Loucy (cell line): ENCODE measurements around the gene TLX2.
"Not testable (repeated sequence)": the region's sequence is repeated elsewhere in the genome, so short reads cannot be mapped to it uniquely, and the experiment has no call there.

Source experiments
- H2AFZ ChIP-seq: fragments of 200-600 bp; sonication (generic); 2 replicates; pipeline ENCODE4 v1.6.0; 2016; ENCODE audit warnings: antibody characterized with exemption, mild to moderate bottlenecking, low read length, moderate library complexity
- H3F3A ChIP-seq: fragments of 200-600 bp; 2 replicates; pipeline ENCODE4 v1.6.0; 2016; ENCODE audit warnings: antibody characterized with exemption, low read depth, mild to moderate bottlenecking
- H3K27me3 ChIP-seq: fragments of 200-600 bp; sonication (generic); 2 replicates; pipeline ENCODE4 v1.6.1; 2014; ENCODE audit warnings: low read length, mild to moderate bottlenecking; ENCODE audit not compliant: insufficient read depth, poor library complexity, severe bottlenecking
- H3K36me3 ChIP-seq: fragments of 200-600 bp; sonication (generic); 2 replicates; pipeline ENCODE4 v1.6.1; 2016; ENCODE audit warnings: low read length; ENCODE audit not compliant: insufficient read depth
- H3K4me1 ChIP-seq: fragments of 200-600 bp; sonication (generic); 2 replicates; pipeline ENCODE4 v1.5.1; 2014; ENCODE audit warnings: low read length, mild to moderate bottlenecking; ENCODE audit not compliant: insufficient read depth, poor library complexity, severe bottlenecking
- H3K4me2 ChIP-seq: fragments of 200-600 bp; sonication (generic); 2 replicates; pipeline ENCODE4 v1.6.0; 2014; ENCODE audit warnings: antibody characterized with exemption, low read length, low read depth, mild to moderate bottlenecking; ENCODE audit not compliant: poor library complexity, severe bottlenecking
- H3K4me3 ChIP-seq: fragments of 200-600 bp; sonication (generic); 2 replicates; pipeline ENCODE4 v1.5.1; 2014; ENCODE audit warnings: low read length, mild to moderate bottlenecking, mixed read lengths; ENCODE audit not compliant: poor library complexity, severe bottlenecking
- H3K79me2 ChIP-seq: fragments of 200-600 bp; sonication (generic); 2 replicates; pipeline ENCODE4 v1.6.1; 2014; ENCODE audit warnings: low read length; ENCODE audit not compliant: insufficient read depth
- H3K9ac ChIP-seq: fragments of 200-600 bp; sonication (generic); 2 replicates; pipeline ENCODE4 v1.6.0; 2014; ENCODE audit warnings: mild to moderate bottlenecking, low read depth, low read length, moderate library complexity; ENCODE audit not compliant: poor library complexity, severe bottlenecking
- H3K9me2 ChIP-seq: fragments of 200-600 bp; sonication (generic); replicated peaks from 2 replicates; pipeline ENCODE4 v1.6.1; 2016; ENCODE audit warnings: low read depth, low read length, mixed read lengths
- H3K9me3 ChIP-seq: fragments of 200-600 bp; sonication (generic); 2 replicates; pipeline ENCODE4 v1.6.1; 2014; ENCODE audit warnings: mild to moderate bottlenecking, antibody characterized with exemption, low read length, low read depth; ENCODE audit not compliant: insufficient read depth
- H4K20me1 ChIP-seq: fragments of 200-600 bp; sonication (generic); 2 replicates; pipeline ENCODE4 v1.6.0; 2014; ENCODE audit warnings: antibody characterized with exemption, low read length, mild to moderate bottlenecking; ENCODE audit not compliant: insufficient read depth, poor library complexity, severe bottlenecking
- CTCF ChIP-seq: fragments of 200-600 bp; sonication (generic); conservative IDR thresholded peaks from 2 replicates; pipeline ENCODE4 v1.5.1; 2014; ENCODE audit warnings: mild to moderate bottlenecking, antibody characterized with exemption, low read length
- EZH2phosphoT487 ChIP-seq: fragments of 200-600 bp; IDR thresholded peaks from 2 replicates; pipeline ENCODE4 v1.6.1; 2018; ENCODE audit warnings: antibody characterized with exemption, mild to moderate bottlenecking, moderate library complexity, borderline replicate concordance

TLX2 gene

GRCh38 chr2:74482801-74483674 lies 31.2 kb upstream of the TLX2 start, which contains the start of the genes CCDC142 and TTC31:
CCDC142 (minus strand) TSS chr2:74482998; CDS start chr2:74482837, 161 bp downstream.
TTC31 (plus strand) TSS chr2:74483081; CDS start chr2:74483096, 15 bp downstream.
- Histone ChIP-seq H3K79me2 (peaks cover 53% of the 10 kb centered on the region), H3K4me2 (peak within 1 kb of the TSS; percentile 93), H2AFZ (peak within 1 kb of the TSS; percentile 82), H3K4me1 (peaks cover 29% of the 10 kb centered on the region), H3F3A (no peaks in the 10 kb centered on the region), H3K36me3 (no peaks in the 10 kb centered on the region), H3K9me2 (no peaks in the 10 kb centered on the region), H4K20me1 (peaks cover 9% of the 10 kb centered on the region), H3K9ac (peak within 1 kb of the TSS; percentile 80), H3K9me3 (no peaks in the 10 kb centered on the region), H3K27me3 (no peaks in the 10 kb centered on the region), H3K4me3 (peak within 1 kb of the TSS; percentile 79)
- TF ChIP-seq EZH2phosphoT487 (no peak), CTCF (peak; percentile 93)

- H2AFZ ChIP-seq, result not testable (repeated sequence)
Measured at GRCh38 chr2:74483675-74484164, 30.5 kb upstream of the TLX2 start.

GRCh38 chr2:74486141-74486540 lies 28.1 kb upstream of the TLX2 start:
- no peaks in the 10 kb centered on the region for H3K9me2 ChIP-seq
- H3K4me2 ChIP-seq, result no peak overlapping the region

More at GRCh38 chr2:74483675-74484164, 30.5 kb upstream of the TLX2 start:
- peak overlapping the region; percentile 79 for H3K4me3 ChIP-seq
- not testable (repeated sequence) for H3K27me3 ChIP-seq, H3K9me3 ChIP-seq, H3K36me3 ChIP-seq, H4K20me1 ChIP-seq, H3F3A ChIP-seq, H3K9me2 ChIP-seq
- H3K4me1 ChIP-seq, result peaks cover 29% of the 10 kb centered on the region
- H3K4me2 ChIP-seq, result peak overlapping the region; percentile 82
- peak overlapping the region; percentile 80 for H3K9ac ChIP-seq
- H3K79me2 ChIP-seq, result peaks cover 53% of the 10 kb centered on the region

More at GRCh38 chr2:74486141-74486540, 28.1 kb upstream of the TLX2 start:
- H3K27me3 ChIP-seq, result no peaks in the 10 kb centered on the region
- no peaks in the 10 kb centered on the region for H3F3A ChIP-seq
- no peak overlapping the region for H3K9ac ChIP-seq
- no peak overlapping the region for H2AFZ ChIP-seq
- peaks cover 11% of the 10 kb centered on the region for H3K4me1 ChIP-seq
- H3K79me2 ChIP-seq, result peaks cover 30% of the 10 kb centered on the region
- TF ChIP-seq CTCF (no peak), EZH2phosphoT487 (no peak)
- no peak overlapping the region for H3K4me3 ChIP-seq
- H4K20me1 ChIP-seq, result peaks cover 8% of the 10 kb centered on the region
- H3K9me3 ChIP-seq, result no peaks in the 10 kb centered on the region
- peaks cover 10% of the 10 kb centered on the region; the same call in 1 of the 2 replicates for H3K36me3 ChIP-seq
